K562 (cell line): ENCODE data around the gene RIT2. TPM values are rescaled to one million over a fixed set of nuclear protein-coding genes. Genes with fewer than 3 reads are reported as not detected.

Experiments
- ATAC-seq: fragments of 200-7000 bp; cut with Tn5 transposase; 3 replicates; pipeline ENCODE4 v1.9.1; 2020; ENCODE audit warnings: moderate library complexity
- BruUV-seq: library from RNA; stranded (reverse); fragments of 400-500 nt; replicated peaks from 2 replicates; lab custom pipeline; 2021; lab: Mats Ljungman, UMichigan
- CTCF ChIA-PET: fragments of 300-600 bp; formaldehyde crosslinking; extraction: SDS; loops from one replicate; lab custom pipeline; 2021; ENCODE audit warnings: low intra/inter-chr PET ratio; lab: Yijun Ruan, JAX
- POLR2A ChIA-PET: fragments of 300-600, 350-650 bp; sonication (Branson Sonifier 250); formaldehyde crosslinking; extraction: SDS; loops from one replicate; lab custom pipeline; 2021; ENCODE audit warnings: antibody characterized with exemption, inconsistent platforms; lab: Yijun Ruan, JAX
- DNase-seq, 4 experiments: peaks; one replicate each; pipeline versions ENCODE4 v3.0.0 to v3.0.0-alpha.2; 2011 to 2018; ENCODE audit warnings: low spot score in 3 of 4, mixed read lengths in 3 of 4; ENCODE audit errors: extremely low read depth in 1 of 4
- FAIRE-seq: peaks from 2 replicates; lab custom pipeline; 2011; peaks lifted over from hg19 to GRCh38; lab: Jason Lieb, UNC
- H2AFZ ChIP-seq: 2 replicates; pipeline ENCODE4 v1.6.0; 2011; ENCODE audit warnings: low read depth, low read length, control low read depth, inconsistent platforms
- H3K27ac ChIP-seq: fragments of 200-600 bp; 3 replicates; pipeline ENCODE4 v1.8.0; 2011; ENCODE audit warnings: low read depth, mild to moderate bottlenecking, control low read depth, inconsistent platforms, low read length, moderate library complexity, mixed read lengths; ENCODE audit errors: extremely low read depth
- H3K27me3 ChIP-seq, 2 experiments: fragments of 300-600 bp in 1 of 2; 2 replicates in 1 of 2; 3 replicates in 1 of 2; pipeline versions ENCODE4 v1.6.0 to v1.8.0; 2011; ENCODE audit warnings: inconsistent platforms in 2 of 2, low read length in 2 of 2, mild to moderate bottlenecking in 1 of 2, mixed read lengths in 1 of 2, moderate library complexity in 1 of 2; ENCODE audit not compliant: control insufficient read depth in 2 of 2, insufficient read depth in 2 of 2
- H3K36me3 ChIP-seq: fragments of 300-600 bp; 3 replicates; pipeline ENCODE4 v1.8.0; 2011; ENCODE audit warnings: mild to moderate bottlenecking, low read length, inconsistent platforms; ENCODE audit not compliant: control insufficient read depth, insufficient read depth
- H3K4me1 ChIP-seq, 2 experiments: fragments of 200-600 bp in 1 of 2; replicated peaks in 1 of 2; 2 replicates in 1 of 2; 3 replicates in 1 of 2; pipeline versions ENCODE4 v1.5.1 to v1.8.0; 2011; ENCODE audit warnings: inconsistent platforms in 2 of 2, low read length in 2 of 2, mild to moderate bottlenecking in 1 of 2, mixed read lengths in 1 of 2, moderate library complexity in 1 of 2; ENCODE audit not compliant: control insufficient read depth in 2 of 2, insufficient read depth in 2 of 2
- H3K4me2 ChIP-seq: 2 replicates; pipeline ENCODE4 v1.6.1; 2011; ENCODE audit warnings: low read length, control low read depth, inconsistent platforms, mixed read lengths; ENCODE audit not compliant: insufficient read depth
- H3K4me3 ChIP-seq: fragments of 200-600 bp; sonication (generic), shearing (Covaris generic); 2 replicates; pipeline ENCODE4 v1.5.1; 2016; ENCODE audit warnings: control low read depth, inconsistent platforms
- H3K79me2 ChIP-seq: fragments of 200-600 bp; 3 replicates; pipeline ENCODE4 v1.8.0; 2011; ENCODE audit warnings: low read length, inconsistent platforms; ENCODE audit not compliant: control insufficient read depth, insufficient read depth
- H3K9ac ChIP-seq, 2 experiments: 2 replicates each; pipeline versions ENCODE4 v1.6.0 to v1.6.1; 2011; ENCODE audit warnings: low read depth in 2 of 2, low read length in 2 of 2, control low read depth in 1 of 2, inconsistent platforms in 1 of 2, mild to moderate bottlenecking in 1 of 2, mixed read lengths in 1 of 2; ENCODE audit not compliant: insufficient read depth in 1 of 2
- H3K9me1 ChIP-seq: one replicate; pipeline ENCODE4 v1.6.0; 2011; ENCODE audit warnings: inconsistent platforms, mild to moderate bottlenecking, low read length, moderate library complexity; ENCODE audit not compliant: control insufficient read depth, insufficient read depth
- H3K9me3 ChIP-seq: replicated peaks from 2 replicates; pipeline ENCODE4 v1.5.1; 2011; ENCODE audit warnings: low read depth, low read length, inconsistent platforms; ENCODE audit not compliant: control insufficient read depth, insufficient read depth
- H4K20me1 ChIP-seq: replicated peaks from 2 replicates; pipeline ENCODE4 v1.6.1; 2011; ENCODE audit warnings: low read length, inconsistent platforms, mixed read lengths; ENCODE audit not compliant: control insufficient read depth, insufficient read depth
- FOXA3 ChIP-seq, 2 experiments: fragments of 450-650 bp in 1 of 2; sonication (generic) in 1 of 2; formaldehyde crosslinking; IDR thresholded peaks in 1 of 2; conservative IDR thresholded peaks in 1 of 2; 2 replicates each; pipeline versions ENCODE4 v1.4.0 to v1.8.0; 2020 to 2022; ENCODE audit warnings: mild to moderate bottlenecking in 2 of 2, missing genetic modification reagents in 1 of 2
- GTF3C2 ChIP-seq: IDR thresholded peaks from 3 replicates; pipeline ENCODE4 v1.6.1; 2011; ENCODE audit warnings: borderline replicate concordance, mild to moderate bottlenecking, moderate library complexity; ENCODE audit not compliant: insufficient read length; ENCODE audit errors: extremely low read depth
- MAFF ChIP-seq: IDR thresholded peaks from 2 replicates; pipeline ENCODE4 v1.6.1; 2012; ENCODE audit warnings: low read length, improper control_type of control experiment
- MTF1 ChIP-seq: fragments of 250-450 bp; sonication (Bioruptor Pico); IDR thresholded peaks from 2 replicates; pipeline ENCODE4 v1.9.0; 2021; ENCODE audit warnings: moderate library complexity, mild to moderate bottlenecking, inconsistent platforms, borderline replicate concordance
- PTBP1 ChIP-seq: fragments of 200-400 bp; formaldehyde crosslinking; IDR thresholded peaks from 2 replicates; pipeline ENCODE4 v1.6.1; 2017; ENCODE audit warnings: low read depth, low read length
- SNRNP70 ChIP-seq: fragments of 200-400 bp; formaldehyde crosslinking; optimal IDR thresholded peaks from 2 replicates; pipeline ENCODE3; 2017; ENCODE audit warnings: low read depth, low read length
- TAF15 ChIP-seq: fragments of 200-400 bp; formaldehyde crosslinking; IDR thresholded peaks from 2 replicates; pipeline ENCODE4 v1.6.1; 2017; ENCODE audit warnings: mild to moderate bottlenecking, low read depth, low read length, moderate library complexity
- TGIF2 ChIP-seq: sonication (generic); formaldehyde crosslinking; IDR thresholded peaks from 2 replicates; pipeline ENCODE4 v1.8.1; 2022; ENCODE audit warnings: mild to moderate bottlenecking, missing genetic modification reagents, moderate library complexity
- XRCC5 ChIP-seq: fragments of 200-400 bp; formaldehyde crosslinking; IDR thresholded peaks from 2 replicates; pipeline ENCODE4 v1.6.1; 2017; ENCODE audit warnings: low read depth, mild to moderate bottlenecking, low read length
- ZBTB2 ChIP-seq: fragments of 450-650 bp; IDR thresholded peaks from 2 replicates; pipeline ENCODE4 v1.6.1; 2016; ENCODE audit warnings: antibody characterized with exemption
- ZNF518B ChIP-seq: fragments of 250-450 bp; sonication (Bioruptor Pico); IDR thresholded peaks from 2 replicates; pipeline ENCODE4 v1.5.0; 2021; ENCODE audit warnings: mild to moderate bottlenecking, moderate library complexity
- ZNF589 ChIP-seq: fragments of 200-800 bp; sonication (Bioruptor generic); IDR thresholded peaks from 2 replicates; pipeline ENCODE4 v1.6.1; 2016; ENCODE audit warnings: low read depth, missing genetic modification characterization, missing compliant biosample characterization
- WGBS: fragments of 100-300 bp; shearing (Covaris generic); methylation state at CpG from one replicate; pipeline ENCODE4 v1.1.6; 2016; ENCODE audit warnings: low coverage, mixed read lengths; ENCODE audit not compliant: insufficient coverage; ENCODE audit errors: missing lambda C conversion rate; 5-methylcytosine and 5-hydroxymethylcytosine counted together
- in situ Hi-C: fragments of 300-500 bp; cut with MboI; formaldehyde crosslinking; loops from 4 replicates; pipeline ENCODE4 v1.15.0; 2018; ENCODE audit warnings: inconsistent platforms, mixed read lengths
- intact Hi-C: fragments of 100-400 bp; cut with micrococcal nuclease; formaldehyde crosslinking; loops from 2 replicates; pipeline ENCODE4 v1.14.2; 2022
- polyA plus RNA-seq, 8 experiments: library from polyadenylated mRNA; depleted of rRNA in 4 of 8; stranded (reverse) in 5 of 8; unstranded in 3 of 8; fragments of >200 nt; fragmentation: Nextera tagmentation in 2 of 8; fragmentation: Illumina TruSeq in 1 of 8; extraction: Ambion mirVana in 2 of 8; extraction: Trizol in 1 of 8; gene quantifications; 2 replicates each; pipeline versions ENCODE4 v1.2.1 to v1.2.3, GENCODE V29; 2011 to 2014; ENCODE audit warnings: inconsistent platforms in 1 of 8, missing spikeins in 1 of 8
- total RNA-seq, 7 experiments: library from RNA; depleted of rRNA in 6 of 7; stranded (reverse); fragments of >200 nt in 6 of 7; fragmentation: Illumina TruSeq in 2 of 7; extraction: Trizol in 2 of 7; gene quantifications; 2 replicates each; pipeline versions ENCODE4 v1.2.1 to v1.2.3, GENCODE V29; 2011 to 2021; ENCODE audit warnings: low replicate concordance in 1 of 7

Gene RIT2
- total and polyA plus RNA-seq, 9 of the 15 experiments (the other 6 are each of a cell fraction or from before 2014, with no cell fraction given): not detected

GRCh38 chr18:43130716-43131260 lies 15.3 kb upstream of the RIT2 start:
- POLR2A ChIA-PET: no interaction called here
- no peak overlapping the region for H3K4me2 ChIP-seq
- ATAC-seq (no peak), FAIRE-seq (no peak), DNase-seq (no peak)
- 3% methylated on average over 5 of the region's 5 CpGs for WGBS
- H3K79me2 ChIP-seq: no peaks in the 10 kb centered on the region
- TF ChIP-seq TAF15 (no peak), FOXA3 (CRISPR knock-in tag; conservative IDR thresholded peaks at IDR 0.05 in 1 of 2, IDR thresholded peaks at IDR 0.05 in 1 of 2) (no peak), ZNF589 (CRISPR knock-in tag) (no peak), TGIF2 (CRISPR knock-in tag) (no peak), PTBP1 (no peak), GTF3C2 (no peak), XRCC5 (no peak), SNRNP70 (no peak), MAFF (no peak), ZNF518B (CRISPR knock-in tag) (no peak), MTF1 (CRISPR knock-in tag) (no peak), ZBTB2 (no peak)
- no peak overlapping the region for H3K27ac ChIP-seq
- in situ Hi-C loops: no loop called here
- H3K36me3 ChIP-seq: no peaks in the 10 kb centered on the region
- CTCF ChIA-PET: no interaction called here
- intact Hi-C loops: no loop called here
- H3K4me3 ChIP-seq: no peak overlapping the region
- no peaks in the 10 kb centered on the region for H4K20me1 ChIP-seq
- H3K9me1 ChIP-seq: no peaks in the 10 kb centered on the region
- no peaks in the 10 kb centered on the region for H3K4me1 ChIP-seq
- H2AFZ ChIP-seq: no peak overlapping the region
- H3K27me3 ChIP-seq: no peaks in the 10 kb centered on the region
- no peak overlapping the region for H3K9ac ChIP-seq
- BruUV-seq: no TSS peak
- no peaks in the 10 kb centered on the region for H3K9me3 ChIP-seq
